Stimulated activated CD8-positive, alpha-beta memory T cell treated with anti-CD3 and anti-CD28 coated beads, Interleukin-7, amount 100 ng/mL, for 4 hours (primary cell): ENCODE measurements around the gene BOLA2.
"Not testable (repeated sequence)": the region's sequence is repeated elsewhere in the genome, so short reads cannot be mapped to it uniquely, and the experiment has no call there.

ENCODE experiments used
- DNase-seq, 2 donors: peaks; one replicate each; pipeline ENCODE4 v3.0.0-alpha.2; 2020; ENCODE audit warnings: low read depth in 2 of 2

Gene BOLA2

GRCh38 chr16:29454269-29454668 is at the start of gene BOLA2, which contains the start of gene SLX1B:
Gene BOLA2, minus strand, starts transcription at chr16:29454351. Its CDS starts 98 bp downstream, at chr16:29454253.
Gene SLX1B, plus strand, starts transcription at chr16:29454533.
- DNase-seq: not testable (repeated sequence)

DNA sequence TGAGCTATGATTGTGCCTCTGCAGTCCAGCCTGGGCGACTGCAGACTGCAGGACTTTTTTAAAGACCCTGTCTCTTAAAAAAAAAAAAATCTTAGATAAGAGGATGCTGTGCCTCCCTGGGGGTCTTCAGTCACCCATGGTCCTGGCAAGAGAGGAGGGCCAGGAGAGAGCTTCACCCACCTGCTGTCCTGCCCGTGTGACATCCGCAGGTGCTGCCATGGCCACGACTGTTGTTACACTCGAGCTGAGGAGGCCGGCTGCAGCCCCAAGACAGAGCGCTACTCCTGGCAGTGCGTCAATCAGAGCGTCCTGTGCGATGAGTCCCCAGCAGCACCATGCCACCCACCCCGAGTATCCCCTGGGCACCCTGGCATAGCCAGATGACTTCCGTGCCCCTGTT is 28.1 kb upstream of the BOLA2 start:
- DNase-seq: not testable (repeated sequence)

- DNase-seq: not testable (repeated sequence)
Measured at GRCh38 chr16:29472065-29472464, 17.9 kb upstream of the BOLA2 start.

- DNase-seq: peak; percentile 9 to 21
Measured at GRCh38 chr16:29469660-29470059, 15.5 kb upstream of the BOLA2 start.

GRCh38 chr16:29467654-29468366 is 13.7 kb upstream of the BOLA2 start:
- DNase-seq: not testable (repeated sequence)

- DNase-seq: not testable (repeated sequence)
Measured at GRCh38 chr16:29466904-29467303, 12.8 kb upstream of the BOLA2 start.

DNA sequence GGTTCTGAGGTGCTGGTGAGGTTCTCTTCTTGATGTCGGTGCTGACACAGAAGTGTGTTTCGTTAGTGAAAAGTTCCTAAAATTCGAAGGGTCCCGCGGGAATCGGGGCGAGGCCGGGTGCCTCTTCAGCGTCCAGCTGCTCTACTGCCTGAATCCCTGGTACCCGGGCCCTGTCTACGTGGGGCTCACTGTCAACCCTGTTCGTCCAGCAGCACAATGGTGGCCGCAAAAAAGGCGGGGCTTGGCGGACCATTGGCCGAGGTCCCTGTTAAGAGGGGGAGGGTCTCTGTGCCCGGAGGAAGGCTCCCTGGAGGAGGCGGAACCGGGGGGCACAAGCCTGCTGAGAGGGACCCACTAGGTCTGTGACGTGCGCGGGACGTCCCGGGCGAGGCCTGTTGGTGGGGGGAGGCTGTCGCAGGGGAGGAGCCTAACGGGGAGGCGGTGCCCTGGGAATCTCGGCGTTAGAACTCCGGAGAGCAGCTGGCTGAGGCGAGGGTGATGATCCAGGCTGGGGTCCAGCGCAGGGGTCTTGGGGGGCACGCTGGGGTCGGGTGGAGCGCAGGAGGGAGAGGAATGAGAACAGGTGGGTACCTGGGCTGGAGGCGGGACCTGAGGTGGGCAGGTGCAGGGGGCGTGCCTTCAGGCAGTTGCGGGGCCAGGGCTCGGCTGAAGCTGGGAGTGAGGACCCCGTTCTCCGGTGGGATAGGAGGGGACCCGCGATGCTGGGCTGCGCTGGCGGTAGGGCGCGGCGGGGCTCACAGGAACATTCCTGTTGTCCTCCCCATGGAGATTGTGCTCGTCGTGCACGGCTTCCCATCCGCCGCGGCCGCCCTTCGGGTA is 12.1 kb upstream of the BOLA2 start:
- DNase-seq: not testable (repeated sequence)

DNA sequence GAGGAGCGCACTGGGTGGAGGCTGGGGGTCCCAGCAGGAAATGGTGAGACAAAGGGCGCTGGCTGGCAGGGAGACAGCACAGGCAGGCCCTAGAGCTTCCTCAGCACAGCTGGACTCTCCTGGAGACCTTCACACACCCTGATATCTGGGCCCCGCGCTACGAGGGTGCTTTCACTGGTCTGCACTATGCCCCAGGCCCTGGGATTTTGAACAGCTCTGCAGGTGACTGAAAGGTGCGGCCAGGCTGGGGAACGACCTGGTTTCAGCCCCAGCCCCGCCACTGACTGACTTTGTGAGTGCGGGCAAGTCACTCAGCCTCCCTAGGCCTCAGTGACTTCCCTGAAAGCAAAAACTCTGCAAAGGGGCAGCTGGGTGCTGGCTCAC is 6.5 kb upstream of the BOLA2 start:
- not testable (repeated sequence) for DNase-seq

- not testable (repeated sequence) for DNase-seq
Measured at GRCh38 chr16:29459706-29460646, 5.8 kb upstream of the BOLA2 start, which contains the start of gene SULT1A4. Gene SULT1A4, plus strand, starts transcription at chr16:29459913. Its CDS starts 1,473 bp downstream, at chr16:29461386.

DNA sequence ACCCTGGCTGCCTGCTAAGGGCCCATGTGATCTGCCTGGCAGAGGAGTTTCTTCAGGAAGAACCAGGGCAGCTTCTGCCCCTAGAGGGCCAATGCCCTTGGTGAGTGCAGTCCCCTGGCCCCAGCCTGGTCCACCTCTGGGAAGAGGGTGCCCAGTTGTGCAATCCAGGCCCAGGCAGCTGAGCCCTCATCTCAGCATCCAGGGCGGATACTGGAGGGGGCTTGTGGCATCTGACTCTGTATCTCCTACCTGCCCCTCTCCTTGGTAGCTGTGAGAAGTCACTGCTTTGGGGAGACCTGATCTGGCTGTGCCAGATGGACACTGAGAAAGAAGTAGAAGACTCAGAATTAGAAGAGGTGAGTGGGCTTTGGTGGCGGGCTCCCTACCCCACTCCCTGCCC is 3.5 kb upstream of the BOLA2 start:
- DNase-seq: not testable (repeated sequence)

DNA sequence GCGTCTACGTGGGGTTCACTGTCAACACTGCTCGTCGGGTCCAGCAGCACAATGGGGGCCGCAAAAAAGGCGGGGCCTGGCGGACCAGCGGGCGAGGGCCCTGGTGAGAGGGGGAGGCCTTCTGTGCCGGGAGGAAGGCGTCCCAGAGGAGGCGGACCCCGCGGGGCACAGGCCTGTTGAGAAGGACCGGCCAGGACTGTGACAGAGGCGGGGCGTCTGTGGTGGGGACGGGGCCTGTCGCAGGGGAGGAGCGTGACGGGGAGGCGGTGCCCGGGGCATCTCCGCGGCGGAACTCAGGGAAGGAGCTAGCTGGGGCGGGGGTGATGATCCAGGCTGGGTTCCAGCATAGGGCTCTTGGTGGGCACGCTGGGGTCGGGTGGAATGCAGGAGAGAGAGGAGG is 677 bp upstream of the BOLA2 start:
- DNase-seq: not testable (repeated sequence)

DNA sequence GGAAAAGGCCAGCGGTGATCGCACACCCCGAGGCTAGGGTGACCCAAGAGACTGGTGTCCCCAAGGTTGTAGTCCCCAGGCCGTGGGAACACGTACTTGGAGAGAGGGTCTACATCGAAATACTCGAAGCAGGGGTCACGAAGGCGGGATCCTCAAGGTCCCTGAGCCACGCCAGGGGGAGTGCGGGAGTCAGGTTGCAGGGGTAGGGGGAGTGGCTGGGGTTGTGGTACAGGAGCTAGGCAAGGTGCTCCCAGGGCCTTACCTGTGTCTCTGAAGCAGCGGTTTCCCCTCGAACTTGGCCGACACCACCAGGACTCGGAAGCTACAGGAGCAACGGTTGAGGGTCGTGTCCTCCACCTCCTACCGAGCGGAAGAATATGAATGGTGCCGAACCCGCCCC is 397 bp downstream of the BOLA2 start:
- DNase-seq: not testable (repeated sequence)

GRCh38 chr16:29425390-29425789 is 28.8 kb downstream of the BOLA2 start:
- DNase-seq: not testable (repeated sequence)

- DNase-seq: not testable (repeated sequence)
Measured at GRCh38 chr16:29423587-29423986, 30.6 kb downstream of the BOLA2 start.

- DNase-seq: not testable (repeated sequence)
Measured at GRCh38 chr16:29405249-29405648, 48.9 kb downstream of the BOLA2 start.
